ENCODE measurements around the gene KRT74.

Gene KRT74

GRCh38 chr12:52559979-52560378 is 13.7 kb downstream of the KRT74 start:
- no peak overlapping the region for H3K27ac ChIP-seq
- TF ChIP-seq, protein P1, sequence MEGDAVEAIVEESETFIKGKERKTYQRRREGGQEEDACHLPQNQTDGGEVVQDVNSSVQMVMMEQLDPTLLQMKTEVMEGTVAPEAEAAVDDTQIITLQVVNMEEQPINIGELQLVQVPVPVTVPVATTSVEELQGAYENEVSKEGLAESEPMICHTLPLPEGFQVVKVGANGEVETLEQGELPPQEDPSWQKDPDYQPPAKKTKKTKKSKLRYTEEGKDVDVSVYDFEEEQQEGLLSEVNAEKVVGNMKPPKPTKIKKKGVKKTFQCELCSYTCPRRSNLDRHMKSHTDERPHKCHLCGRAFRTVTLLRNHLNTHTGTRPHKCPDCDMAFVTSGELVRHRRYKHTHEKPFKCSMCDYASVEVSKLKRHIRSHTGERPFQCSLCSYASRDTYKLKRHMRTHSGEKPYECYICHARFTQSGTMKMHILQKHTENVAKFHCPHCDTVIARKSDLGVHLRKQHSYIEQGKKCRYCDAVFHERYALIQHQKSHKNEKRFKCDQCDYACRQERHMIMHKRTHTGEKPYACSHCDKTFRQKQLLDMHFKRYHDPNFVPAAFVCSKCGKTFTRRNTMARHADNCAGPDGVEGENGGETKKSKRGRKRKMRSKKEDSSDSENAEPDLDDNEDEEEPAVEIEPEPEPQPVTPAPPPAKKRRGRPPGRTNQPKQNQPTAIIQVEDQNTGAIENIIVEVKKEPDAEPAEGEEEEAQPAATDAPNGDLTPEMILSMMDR (conservative IDR thresholded peaks at IDR 0.05), result no peak
- TF ChIP-seq ZFX (IDR thresholded peaks at IDR 0.05), result no peak

DNA sequence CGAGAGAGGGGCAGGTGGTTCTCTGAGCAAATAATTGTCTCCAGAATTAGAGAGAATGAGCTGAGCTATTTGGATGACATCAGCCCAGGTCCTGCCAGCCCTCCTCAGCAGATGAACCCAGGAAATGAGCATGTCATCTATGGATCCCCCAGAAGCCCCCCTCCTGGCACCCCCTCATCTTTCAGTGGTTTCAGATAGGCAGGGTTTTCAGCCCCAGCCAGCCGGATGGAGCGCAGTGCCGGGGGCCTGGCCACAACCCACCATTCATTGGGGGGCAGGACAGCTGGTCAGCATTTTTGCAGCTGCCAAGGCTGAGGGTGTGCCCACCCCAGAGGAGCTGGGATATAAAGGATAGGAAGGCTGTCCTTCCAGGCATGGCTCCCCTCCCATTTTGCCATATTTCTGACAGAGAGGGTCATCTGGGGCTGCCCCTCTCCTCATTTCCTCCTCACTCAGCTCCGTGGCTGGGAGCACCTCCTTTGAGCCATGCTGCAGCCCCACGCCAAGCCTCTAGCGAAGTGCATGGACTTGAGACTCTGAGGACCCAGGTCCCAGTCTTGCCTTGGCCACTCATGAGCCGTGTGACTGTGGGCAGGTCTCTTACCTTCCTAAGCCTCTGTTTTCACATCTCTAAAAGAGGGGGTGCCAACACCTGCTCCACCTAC is 14.7 kb downstream of the KRT74 start:
- TF ChIP-seq ZFX (IDR thresholded peaks at IDR 0.05), result no peak
- TF ChIP-seq, protein P1 (conservative IDR thresholded peaks at IDR 0.05), result no peak
- H3K27ac ChIP-seq, result no peak overlapping the region

GRCh38 chr12:52557476-52557875 is 16.2 kb downstream of the KRT74 start:
- no peak overlapping the region for H3K27ac ChIP-seq
- TF ChIP-seq, protein P1 (conservative IDR thresholded peaks at IDR 0.05), result no peak
- TF ChIP-seq ZFX (IDR thresholded peaks at IDR 0.05), result no peak

DNA sequence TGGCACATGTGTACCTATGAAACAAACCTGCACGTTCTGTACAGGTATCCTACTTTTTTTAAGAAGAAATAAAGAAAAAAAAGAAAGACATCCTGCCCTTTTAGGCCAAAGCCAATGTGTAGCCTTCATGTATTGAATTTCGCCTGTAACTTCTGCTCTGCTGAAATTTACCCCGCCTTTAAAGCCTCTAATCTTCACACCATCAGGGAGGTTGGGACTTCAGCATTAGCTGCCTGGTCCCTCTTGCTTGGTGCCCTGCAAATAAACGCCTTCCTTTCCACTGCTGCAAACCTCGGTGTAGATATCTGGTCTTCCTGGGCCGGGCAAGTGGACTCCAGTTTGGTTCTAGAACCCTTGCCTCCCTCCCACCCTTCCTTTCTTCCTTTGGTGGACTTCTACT is 18.1 kb downstream of the KRT74 start:
- H3K27ac ChIP-seq, result no peak overlapping the region
- TF ChIP-seq, protein P1 (conservative IDR thresholded peaks at IDR 0.05), result no peak
- TF ChIP-seq ZFX (IDR thresholded peaks at IDR 0.05), result no peak

DNA sequence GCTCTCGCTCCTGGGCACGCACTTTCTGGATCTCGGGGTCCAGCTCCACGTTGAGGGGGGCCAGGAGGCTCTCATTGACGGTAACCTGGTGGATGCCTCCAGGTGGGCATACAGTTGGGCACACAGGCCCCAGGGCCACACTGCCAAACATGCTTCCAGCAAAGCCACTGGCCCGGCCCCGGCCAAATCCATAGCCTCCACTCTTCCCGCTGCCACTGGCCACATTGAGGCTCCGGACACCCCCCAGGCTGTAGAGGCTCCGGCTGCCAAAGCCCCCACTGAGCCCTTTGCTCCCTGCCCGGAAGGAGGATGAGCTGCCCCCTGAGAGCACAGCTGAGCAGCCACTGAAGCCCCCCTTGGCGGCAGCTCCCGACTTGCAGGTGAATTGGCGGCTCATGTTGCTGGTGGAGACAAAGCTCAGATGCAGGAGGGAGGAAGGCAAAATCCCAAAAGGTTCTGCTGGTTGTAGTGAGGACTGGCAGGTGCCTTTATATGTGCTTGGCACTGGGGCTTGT is 20.9 kb downstream of the KRT74 start, which contains the start of gene KRT71:
TSS of gene KRT71 (minus strand) at position 465 of the 515 bp plus-strand sequence. CDS start at position 397, 68 bp downstream.
- TF ChIP-seq ZFX (IDR thresholded peaks at IDR 0.05), result no peak
- TF ChIP-seq, protein P1 (conservative IDR thresholded peaks at IDR 0.05), result no peak

DNA sequence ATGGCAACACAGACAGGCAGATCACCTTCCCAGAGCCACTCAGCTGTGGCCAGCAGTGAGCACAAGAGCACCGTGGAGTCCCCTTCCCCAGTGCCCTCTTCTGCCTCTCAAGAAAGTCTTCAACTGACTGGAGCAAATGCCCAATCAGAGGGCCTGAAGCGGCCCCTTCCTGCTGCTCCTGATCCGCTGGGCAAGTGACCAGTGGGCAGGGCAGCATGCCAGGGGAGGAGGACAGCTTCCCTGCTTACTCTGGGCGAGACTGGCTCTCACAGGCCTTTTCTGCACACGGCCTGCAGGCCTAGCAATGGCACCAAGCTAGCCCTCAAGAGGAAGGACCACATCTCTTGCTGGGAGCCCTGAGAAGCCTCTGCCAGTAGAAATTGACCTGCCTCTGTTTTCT is 21.6 kb downstream of the KRT74 start:
- H3K27ac ChIP-seq, result no peak overlapping the region
- TF ChIP-seq, protein P1 (conservative IDR thresholded peaks at IDR 0.05), result no peak
- no peak for TF ChIP-seq ZFX (IDR thresholded peaks at IDR 0.05)

More for the DNA sequence above, 20.9 kb downstream of the KRT74 start, which contains the start of gene KRT71:
- no peak within 1 kb of the TSS for H3K27ac ChIP-seq

- no peak for TF ChIP-seq ZFX (IDR thresholded peaks at IDR 0.05)
- TF ChIP-seq, protein P1 (conservative IDR thresholded peaks at IDR 0.05), result no peak
- H3K27ac ChIP-seq, result no peak overlapping the region
These were observed 22.3 kb downstream of the KRT74 start for GRCh38 chr12:52551216-52551865.

Data from C4-2B (cell line).